H1 (cell line): ENCODE measurements around the gene CREBBP. TPM values are rescaled to one million over a fixed set of nuclear protein-coding genes. Genes with fewer than 3 reads are reported as not detected.

ENCODE experiments used
- CTCF ChIA-PET: fragments of 300-600 bp; sonication (Branson Sonifier 250); formaldehyde crosslinking; loops from one replicate; lab custom pipeline; 2021; ENCODE audit not compliant: partially characterized antibody; lab: Charles Lee
- POLR2A ChIA-PET: fragments of 300-600 bp; sonication (Branson Sonifier 250); formaldehyde crosslinking; loops from one replicate; lab custom pipeline; 2021; ENCODE audit warnings: inconsistent platforms; ENCODE audit not compliant: partially characterized antibody; lab: Charles Lee
- DNase-seq, 2 experiments: peaks; one replicate each; pipeline versions ENCODE4 v3.0.0 to v3.0.0-alpha.2; 2010 to 2022; ENCODE audit warnings: low spot score in 2 of 2, low read depth in 1 of 2, mixed read lengths in 1 of 2
- FAIRE-seq: peaks from 2 replicates; lab custom pipeline; 2011; peaks lifted over from hg19 to GRCh38; lab: Jason Lieb, UNC
- H2AFZ ChIP-seq: 2 replicates; pipeline ENCODE4 v1.8.1; 2012; ENCODE audit warnings: low read length, inconsistent platforms
- H2AK5ac ChIP-seq: 2 replicates; pipeline ENCODE4 v1.6.1; 2013; ENCODE audit warnings: low read depth, low read length
- H2BK120ac ChIP-seq: replicated peaks from 2 replicates; pipeline ENCODE3; 2013; ENCODE audit warnings: low read depth, low read length, inconsistent platforms
- H2BK12ac ChIP-seq: 2 replicates; pipeline ENCODE4 v1.6.1; 2013; ENCODE audit warnings: low read depth, low read length
- H2BK15ac ChIP-seq: 2 replicates; pipeline ENCODE4 v1.6.1; 2013; ENCODE audit warnings: low read length
- H2BK20ac ChIP-seq: 2 replicates; pipeline ENCODE4 v1.6.1; 2013; ENCODE audit warnings: low read length
- H2BK5ac ChIP-seq: 2 replicates; pipeline ENCODE4 v1.6.1; 2013; ENCODE audit warnings: low read depth, low read length
- H3K14ac ChIP-seq: 2 replicates; pipeline ENCODE4 v1.6.1; 2013; ENCODE audit warnings: inconsistent platforms; ENCODE audit not compliant: insufficient read length
- H3K18ac ChIP-seq: 2 replicates; pipeline ENCODE4 v1.6.1; 2013; ENCODE audit warnings: low read length; ENCODE audit errors: extremely low read depth
- H3K23ac ChIP-seq: 2 replicates; pipeline ENCODE4 v1.6.1; 2013; ENCODE audit warnings: inconsistent platforms; ENCODE audit not compliant: insufficient read length
- H3K23me2 ChIP-seq: 2 replicates; pipeline ENCODE4 v1.6.1; 2013; ENCODE audit warnings: low read depth, low read length
- H3K27ac ChIP-seq: 2 replicates; pipeline ENCODE4 v1.6.1; 2011; ENCODE audit warnings: low read depth, low read length, inconsistent platforms
- H3K27me3 ChIP-seq, 4 experiments: replicated peaks in 1 of 4; 1 replicate in 1 of 4; 2 replicates in 3 of 4; pipeline versions ENCODE4 v1.6.1 to v1.8.1; 2011 to 2013; ENCODE audit warnings: low read length in 3 of 4, mild to moderate bottlenecking in 3 of 4, inconsistent platforms in 2 of 4, mixed read lengths in 2 of 4, moderate library complexity in 1 of 4; ENCODE audit not compliant: control insufficient read depth in 3 of 4, insufficient read depth in 3 of 4; ENCODE audit errors: extremely low read depth in 1 of 4
- H3K36me3 ChIP-seq, 4 experiments: 2 replicates each; pipeline versions ENCODE4 v1.6.1 to v1.8.1; 2011 to 2013; ENCODE audit warnings: mild to moderate bottlenecking in 4 of 4, low read length in 3 of 4, moderate library complexity in 2 of 4, control low read depth in 1 of 4, inconsistent platforms in 1 of 4; ENCODE audit not compliant: insufficient read depth in 4 of 4, control insufficient read depth in 2 of 4
- H3K4ac ChIP-seq: replicated peaks from 2 replicates; pipeline ENCODE3; 2013; ENCODE audit warnings: low read length, low read depth, mixed read lengths, inconsistent platforms; ENCODE audit not compliant: insufficient read length
- H3K4me1 ChIP-seq, 4 experiments: replicated peaks in 1 of 4; 1 replicate in 1 of 4; 2 replicates in 3 of 4; pipeline versions ENCODE4 v1.6.1 to v1.8.1; 2011 to 2013; ENCODE audit warnings: low read length in 3 of 4, inconsistent platforms in 2 of 4, mixed read lengths in 1 of 4; ENCODE audit not compliant: insufficient read depth in 4 of 4, control insufficient read depth in 3 of 4
- H3K4me2 ChIP-seq, 2 experiments: 2 replicates each; pipeline versions ENCODE4 v1.6.1 to v1.8.1; 2011 to 2013; ENCODE audit warnings: low read depth in 2 of 2, low read length in 2 of 2, control low read depth in 1 of 2, inconsistent platforms in 1 of 2, mild to moderate bottlenecking in 1 of 2; ENCODE audit not compliant: insufficient read depth in 1 of 2
- H3K4me3 ChIP-seq, 4 experiments: fragments of 200-600, 300-600 bp in 1 of 4; sonication (generic), shearing (Covaris generic), sonication (Bioruptor Twin) in 1 of 4; 2 replicates each; pipeline versions ENCODE4 v1.5.1 to v1.8.1; 2011 to 2016; ENCODE audit warnings: low read length in 4 of 4, low read depth in 3 of 4, control low read depth in 2 of 4, inconsistent platforms in 2 of 4, mild to moderate bottlenecking in 2 of 4, mixed read lengths in 1 of 4, moderate library complexity in 1 of 4; ENCODE audit not compliant: insufficient read depth in 2 of 4; ENCODE audit errors: extremely low read depth in 1 of 4
- H3K56ac ChIP-seq: replicated peaks from 2 replicates; pipeline ENCODE3; 2013; ENCODE audit warnings: low read depth, mild to moderate bottlenecking, mixed read lengths, low read length, inconsistent platforms; ENCODE audit not compliant: insufficient read length
- H3K79me1 ChIP-seq: 2 replicates; pipeline ENCODE4 v1.6.1; 2013; ENCODE audit warnings: low read depth, low read length, control low read depth
- H3K79me2 ChIP-seq, 2 experiments: 2 replicates each; pipeline versions ENCODE4 v1.6.1 to v1.8.1; 2012 to 2013; ENCODE audit warnings: low read length in 2 of 2, mild to moderate bottlenecking in 2 of 2, inconsistent platforms in 1 of 2; ENCODE audit not compliant: insufficient read depth in 2 of 2, control insufficient read depth in 1 of 2
- H3K9ac ChIP-seq, 4 experiments: replicated peaks in 1 of 4; 1 replicate in 1 of 4; 2 replicates in 3 of 4; pipeline versions ENCODE4 v1.6.1 to v1.8.1; 2011 to 2013; ENCODE audit warnings: low read depth in 3 of 4, low read length in 3 of 4, control low read depth in 2 of 4, mild to moderate bottlenecking in 2 of 4, moderate library complexity in 2 of 4, inconsistent platforms in 1 of 4; ENCODE audit errors: extremely low read depth in 1 of 4
- H3K9me3 ChIP-seq, 2 experiments: 2 replicates each; pipeline versions ENCODE4 v1.6.1 to v1.8.1; 2012 to 2013; ENCODE audit warnings: mild to moderate bottlenecking in 2 of 2, moderate library complexity in 2 of 2, control low read depth in 1 of 2, inconsistent platforms in 1 of 2, low read depth in 1 of 2, low read length in 1 of 2, mixed read lengths in 1 of 2; ENCODE audit not compliant: insufficient read depth in 2 of 2
- H4K20me1 ChIP-seq, 2 experiments: replicated peaks in 1 of 2; 2 replicates each; pipeline versions ENCODE3 to v1.8.1; 2011 to 2013; ENCODE audit warnings: inconsistent platforms in 2 of 2, low read length in 2 of 2, mild to moderate bottlenecking in 1 of 2; ENCODE audit not compliant: insufficient read depth in 2 of 2, control insufficient read depth in 1 of 2
- H4K5ac ChIP-seq: 2 replicates; pipeline ENCODE4 v1.6.1; 2013; ENCODE audit warnings: low read length, low read depth, mixed read lengths, inconsistent platforms; ENCODE audit not compliant: insufficient read length
- H4K8ac ChIP-seq: 2 replicates; pipeline ENCODE4 v1.8.0; 2013; ENCODE audit warnings: mild to moderate bottlenecking, moderate library complexity, low read length, inconsistent platforms; ENCODE audit not compliant: insufficient read depth; ENCODE audit errors: extremely low read depth
- H4K91ac ChIP-seq: replicated peaks from 2 replicates; pipeline ENCODE3; 2013; ENCODE audit warnings: low read length, mixed read lengths, inconsistent platforms; ENCODE audit not compliant: insufficient read length
- ASH2L ChIP-seq: fragments of 200-600, 300-600 bp; sonication (generic); IDR thresholded peaks from one replicate; pipeline ENCODE4 v1.7.1; 2017; ENCODE audit warnings: low read length
- BCL11A ChIP-seq, 2 experiments: IDR thresholded peaks; one replicate each; pipeline ENCODE4 v1.6.1; 2011; ENCODE audit warnings: low read depth in 2 of 2, low read length in 2 of 2, mild to moderate bottlenecking in 2 of 2
- E2F6 ChIP-seq: IDR thresholded peaks from 2 replicates; pipeline ENCODE4 v1.6.1; 2012; ENCODE audit warnings: inconsistent platforms
- GTF2F1 ChIP-seq: IDR thresholded peaks from 2 replicates; pipeline ENCODE4 v1.6.1; 2012; ENCODE audit warnings: low read depth, low read length, improper control_type of control experiment, borderline replicate concordance
- HDAC6 ChIP-seq: IDR thresholded peaks from one replicate; pipeline ENCODE4 v1.7.1; 2012; ENCODE audit warnings: low read depth, mild to moderate bottlenecking, inconsistent platforms, low read length, moderate library complexity
- MAFK ChIP-seq: IDR thresholded peaks from 2 replicates; pipeline ENCODE4 v1.6.1; 2012; ENCODE audit warnings: low read depth, mild to moderate bottlenecking, improper control_type of control experiment, low read length
- POLR2AphosphoS5 ChIP-seq: IDR thresholded peaks from 2 replicates; pipeline ENCODE4 v1.6.1; 2011; ENCODE audit warnings: low read depth, low read length
- RXRA ChIP-seq: IDR thresholded peaks from 2 replicates; pipeline ENCODE4 v1.6.1; 2011; ENCODE audit warnings: low read depth, mild to moderate bottlenecking, low read length, moderate library complexity; ENCODE audit not compliant: insufficient read depth
- SP4 ChIP-seq: IDR thresholded peaks from 2 replicates; pipeline ENCODE4 v1.6.1; 2012; ENCODE audit warnings: low read length, inconsistent platforms
- SRF ChIP-seq: IDR thresholded peaks from 2 replicates; pipeline ENCODE4 v1.6.1; 2011; ENCODE audit warnings: mild to moderate bottlenecking, low read depth, low read length, moderate library complexity
- USF2 ChIP-seq: IDR thresholded peaks from 2 replicates; pipeline ENCODE4 v1.6.1; 2011; ENCODE audit warnings: low read length, improper control_type of control experiment
- ZNF274 ChIP-seq: IDR thresholded peaks from 2 replicates; pipeline ENCODE4 v1.7.0; 2012; ENCODE audit warnings: low read length, borderline replicate concordance; ENCODE audit errors: extremely low read depth
- whole genome bisulfite sequencing, 2 experiments: shearing (Covaris generic) in 1 of 2; methylation state at CpG; one replicate each; pipeline versions ENCODE4 v1.1.6 to v1.1.7; 2013 to 2015; ENCODE audit warnings: low lambda C conversion rate in 2 of 2, mixed read lengths in 2 of 2, inconsistent platforms in 1 of 2, low coverage in 1 of 2, missing lambda C conversion rate in 1 of 2; ENCODE audit not compliant: insufficient replicate concordance in 2 of 2, insufficient coverage in 1 of 2, insufficient read length in 1 of 2; ENCODE audit errors: extremely low coverage in 1 of 2, missing lambda C conversion rate in 1 of 2; 5-methylcytosine and 5-hydroxymethylcytosine counted together
- polyA plus RNA-seq, 7 experiments: library from polyadenylated mRNA; depleted of rRNA in 3 of 7; stranded (reverse) in 5 of 7; unstranded in 2 of 7; fragments of >200 nt in 5 of 7; fragments of 200-250 nt in 2 of 7; gene quantifications; 1 replicate in 5 of 7; 2 replicates in 1 of 7; 4 replicates in 1 of 7; pipeline versions ENCODE4 v1.2.1 to v1.2.3, GENCODE V29; 2011 to 2013; ENCODE audit warnings: missing spikeins in 2 of 7, mixed read lengths in 2 of 7
- total RNA-seq: library from RNA; stranded (reverse); fragmentation: NEBNext Ultra II Directional; extraction: Animal tissue kit (Norgen Biotek cat#: 25700); gene quantifications from 2 replicates; pipeline ENCODE4 v1.2.1, GENCODE V29; 2021

CREBBP gene
- total and polyA plus RNA-seq, 2 of the 8 experiments (the other 6 are each of a cell fraction or from before 2014, with no cell fraction given) = 10.0 to 60.1 TPM

DNA sequence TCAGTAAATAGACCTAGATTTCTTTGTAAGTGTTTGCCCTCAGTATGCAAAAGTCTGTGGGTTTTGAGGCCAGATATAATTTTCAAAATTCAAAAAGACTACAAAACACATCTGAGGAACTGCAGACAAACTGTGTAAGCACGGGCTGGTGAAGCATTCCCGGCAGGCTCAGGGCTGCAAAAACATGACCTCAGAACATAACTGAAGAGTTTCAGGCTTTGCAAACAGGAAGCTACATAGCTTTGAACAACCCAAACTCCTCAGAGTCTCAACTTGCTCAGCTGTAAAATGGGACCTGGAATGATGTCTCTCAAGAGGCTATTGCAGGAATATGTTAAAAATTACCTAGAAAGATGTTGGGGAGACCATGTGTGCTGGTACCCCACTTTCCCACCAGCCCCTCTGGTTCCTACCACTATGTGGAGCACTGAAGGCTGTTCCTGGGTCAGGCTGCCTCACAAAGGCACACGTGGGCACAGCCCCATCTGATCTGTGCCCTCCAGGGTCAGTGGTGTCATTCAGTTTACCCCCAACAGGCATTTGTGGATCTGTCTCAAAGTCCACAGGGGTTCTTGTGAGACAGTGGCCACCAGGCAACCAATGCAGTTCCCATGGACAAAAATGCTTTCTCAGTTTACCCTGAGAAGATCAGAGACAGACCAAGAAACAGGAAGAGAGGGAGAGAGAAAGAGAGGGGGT is 72.9 kb downstream of the CREBBP start:
- H2BK20ac ChIP-seq = no peak overlapping the region
- WGBS, 2 experiments = 87% methylated on average over 3 of the region's 3 CpGs; no CpG with 5 or more reads in 1 of the 2 experiments
- DNase-seq (no peak), FAIRE-seq (no peak)
- H2AK5ac ChIP-seq = no peak overlapping the region
- H4K20me1 ChIP-seq = peaks cover 5 to 26% of the 10 kb centered on the region in 2 experiments
- H3K23me2 ChIP-seq = no peaks in the 10 kb centered on the region; the same call in 1 of the 2 replicates
- no peak overlapping the region for H3K4me3 ChIP-seq
- peaks cover 4 to 91% of the 10 kb centered on the region in 2 experiments; a peak in 3 of 4 replicates for H3K79me2 ChIP-seq
- no peak overlapping the region for H2BK15ac ChIP-seq
- no peak overlapping the region for H3K4me2 ChIP-seq
- no peak overlapping the region for H4K5ac ChIP-seq
- H3K9me3 ChIP-seq = no peaks in the 10 kb centered on the region
- H3K79me1 ChIP-seq = peaks cover 25% of the 10 kb centered on the region
- H2BK12ac ChIP-seq = no peak overlapping the region
- H3K14ac ChIP-seq = no peak overlapping the region
- H3K9ac ChIP-seq = no peak overlapping the region
- no peak overlapping the region for H2BK120ac ChIP-seq
- no peaks in the 10 kb centered on the region for H3K27me3 ChIP-seq
- no peak overlapping the region for H3K23ac ChIP-seq
- H4K8ac ChIP-seq = no peak overlapping the region
- ChIA-PET CTCF (no interaction called here), POLR2A (no interaction called here)
- H3K27ac ChIP-seq = no peak overlapping the region
- H2AFZ ChIP-seq = no peak overlapping the region
- H3K18ac ChIP-seq = no peak overlapping the region
- H3K56ac ChIP-seq = no peak overlapping the region
- H3K36me3 ChIP-seq = peaks cover 0 to 10% (median 0%) of the 10 kb centered on the region in 4 experiments; a peak in 3 of 8 replicates
- no peak overlapping the region for H2BK5ac ChIP-seq
- H3K4ac ChIP-seq = no peak overlapping the region
- H3K4me1 ChIP-seq = peaks cover 4 to 25% (median 14%) of the 10 kb centered on the region in 4 experiments
- H4K91ac ChIP-seq = no peak overlapping the region
- TF ChIP-seq GTF2F1 (no peak), SRF (no peak), BCL11A (IDR thresholded peaks at IDR 0.05; ENCODE audit: low read depth in 2 of 2, low read length in 2 of 2) (no peak), SP4 (no peak), RXRA (no peak), POLR2AphosphoS5 (no peak), MAFK (no peak), ZNF274 (no peak), HDAC6 (no peak), E2F6 (no peak), USF2 (no peak), ASH2L (no peak)
